ENCODE data around the gene ZNF329. TPM values are rescaled to one million over a fixed set of nuclear protein-coding genes. Genes with fewer than 3 reads are reported as not detected.

ZNF329 gene
- total RNA-seq, 2 donors from 2014 or later: 16.7 to 24.7 TPM

GRCh38 chr19:58134244-58134643, 16.3 kb downstream of the ZNF329 start:
- Mint-ChIP-seq H3K27ac (no peak overlapping the region), H3K4me3 (no peak overlapping the region), H3K9me3 (peaks cover 99% of the 10 kb centered on the region), H3K4me1 (no peaks in the 10 kb centered on the region), H3K27me3 (ENCODE audit: insufficient read depth) (no peaks in the 10 kb centered on the region), H3K36me3 (ENCODE audit: low read depth) (peaks cover 95% of the 10 kb centered on the region)
- peak overlapping the region; percentile 70 for H3K4me3 ChIP-seq (ENCODE audit: low read length)
- no peak overlapping the region for H3K27ac ChIP-seq (ENCODE audit: low read depth, low read length)
- no peak for DNase-seq
- no CpG with 5 or more reads among the region's 1 CpG for WGBS, 2 experiments (ENCODE audit: insufficient coverage in 1 of 2, insufficient read length in 1 of 2)
- no peaks in the 10 kb centered on the region for H3K27me3 ChIP-seq (ENCODE audit: control insufficient read depth, insufficient read depth, low read length, poor library complexity, severe bottlenecking)
- peaks cover 99% of the 10 kb centered on the region for H3K9me3 ChIP-seq (ENCODE audit: control insufficient read depth, low read length)
- peaks cover 92% of the 10 kb centered on the region for H3K36me3 ChIP-seq (ENCODE audit: control insufficient read depth, insufficient read depth, low read length)
- H3K4me1 ChIP-seq (ENCODE audit: control insufficient read depth, insufficient read depth, low read length): no peaks in the 10 kb centered on the region
- no peak for TF ChIP-seq CTCF (conservative IDR thresholded peaks at IDR 0.05)
- H3K9ac ChIP-seq (ENCODE audit: extremely low read depth, low read length, poor library complexity, severe bottlenecking): no peak overlapping the region

- Mint-ChIP-seq H3K27ac (no peak overlapping the region), H3K27me3 (ENCODE audit: insufficient read depth) (no peaks in the 10 kb centered on the region), H3K4me3 (no peak overlapping the region), H3K9me3 (peaks cover 100% of the 10 kb centered on the region), H3K4me1 (no peaks in the 10 kb centered on the region), H3K36me3 (ENCODE audit: low read depth) (peaks cover 85% of the 10 kb centered on the region)
- no peaks in the 10 kb centered on the region for H3K27me3 ChIP-seq (ENCODE audit: control insufficient read depth, insufficient read depth, low read length, poor library complexity, severe bottlenecking)
- no peak for DNase-seq
- H3K4me1 ChIP-seq (ENCODE audit: control insufficient read depth, insufficient read depth, low read length): no peaks in the 10 kb centered on the region
- TF ChIP-seq CTCF (conservative IDR thresholded peaks at IDR 0.05): no peak
- H3K27ac ChIP-seq (ENCODE audit: low read depth, low read length): no peak overlapping the region
- H3K9me3 ChIP-seq (ENCODE audit: control insufficient read depth, low read length): peaks cover 100% of the 10 kb centered on the region
- 93% methylated on average over 3 of the region's 3 CpGs; no CpG with 5 or more reads in 1 of the 2 experiments for WGBS, 2 experiments (ENCODE audit: insufficient coverage in 1 of 2, insufficient read length in 1 of 2)
- H3K9ac ChIP-seq (ENCODE audit: extremely low read depth, low read length, poor library complexity, severe bottlenecking): no peak overlapping the region
- peak overlapping the region; percentile 63 for H3K4me3 ChIP-seq (ENCODE audit: low read length)
- peaks cover 75% of the 10 kb centered on the region for H3K36me3 ChIP-seq (ENCODE audit: control insufficient read depth, insufficient read depth, low read length)
These were observed 21.3 kb downstream of the ZNF329 start for GRCh38 chr19:58129284-58129683.

GRCh38 chr19:58128041-58128685, 22.4 kb downstream of the ZNF329 start:
- H3K9ac ChIP-seq (ENCODE audit: extremely low read depth, low read length, poor library complexity, severe bottlenecking): no peak overlapping the region
- no peak overlapping the region for H3K27ac ChIP-seq (ENCODE audit: low read depth, low read length)
- no peak for TF ChIP-seq CTCF (conservative IDR thresholded peaks at IDR 0.05)
- H3K4me1 ChIP-seq (ENCODE audit: control insufficient read depth, insufficient read depth, low read length): no peaks in the 10 kb centered on the region
- no peaks in the 10 kb centered on the region for H3K27me3 Mint-ChIP-seq (ENCODE audit: insufficient read depth)
- H3K36me3 Mint-ChIP-seq (ENCODE audit: low read depth): peaks cover 74% of the 10 kb centered on the region
- peak; percentile 50 for DNase-seq
- peaks cover 64% of the 10 kb centered on the region for H3K36me3 ChIP-seq (ENCODE audit: control insufficient read depth, insufficient read depth, low read length)
- no peak overlapping the region for H3K4me3 Mint-ChIP-seq
- WGBS, 2 experiments (ENCODE audit: insufficient coverage in 1 of 2, insufficient read length in 1 of 2): 96 to 98% methylated on average over 8 to 12 of the region's 12 CpGs
- H3K4me3 ChIP-seq (ENCODE audit: low read length): peak overlapping the region; percentile 63
- H3K4me1 Mint-ChIP-seq: no peaks in the 10 kb centered on the region
- H3K27me3 ChIP-seq (ENCODE audit: control insufficient read depth, insufficient read depth, low read length, poor library complexity, severe bottlenecking): no peaks in the 10 kb centered on the region
- peaks cover 100% of the 10 kb centered on the region for H3K9me3 ChIP-seq (ENCODE audit: control insufficient read depth, low read length)
- H3K9me3 Mint-ChIP-seq: peaks cover 100% of the 10 kb centered on the region
- H3K27ac Mint-ChIP-seq: no peak overlapping the region

All from endodermal cell (in vitro differentiated cells).